ENCODE measurements around the gene NBEA.
"Not testable (repeated sequence)": the region's sequence is repeated elsewhere in the genome, so short reads cannot be mapped to it uniquely, and the experiment has no call there.

GRCh38 chr13:35113612-35114011 is 171.5 kb downstream of the NBEA start:
- TF ChIP-seq REST (IDR thresholded peaks at IDR 0.05; ENCODE audit: insufficient replicate concordance, low read depth); GABPA (IDR thresholded peaks at IDR 0.05; ENCODE audit: low read depth): not testable (repeated sequence)
- TF ChIP-seq, protein P1, sequence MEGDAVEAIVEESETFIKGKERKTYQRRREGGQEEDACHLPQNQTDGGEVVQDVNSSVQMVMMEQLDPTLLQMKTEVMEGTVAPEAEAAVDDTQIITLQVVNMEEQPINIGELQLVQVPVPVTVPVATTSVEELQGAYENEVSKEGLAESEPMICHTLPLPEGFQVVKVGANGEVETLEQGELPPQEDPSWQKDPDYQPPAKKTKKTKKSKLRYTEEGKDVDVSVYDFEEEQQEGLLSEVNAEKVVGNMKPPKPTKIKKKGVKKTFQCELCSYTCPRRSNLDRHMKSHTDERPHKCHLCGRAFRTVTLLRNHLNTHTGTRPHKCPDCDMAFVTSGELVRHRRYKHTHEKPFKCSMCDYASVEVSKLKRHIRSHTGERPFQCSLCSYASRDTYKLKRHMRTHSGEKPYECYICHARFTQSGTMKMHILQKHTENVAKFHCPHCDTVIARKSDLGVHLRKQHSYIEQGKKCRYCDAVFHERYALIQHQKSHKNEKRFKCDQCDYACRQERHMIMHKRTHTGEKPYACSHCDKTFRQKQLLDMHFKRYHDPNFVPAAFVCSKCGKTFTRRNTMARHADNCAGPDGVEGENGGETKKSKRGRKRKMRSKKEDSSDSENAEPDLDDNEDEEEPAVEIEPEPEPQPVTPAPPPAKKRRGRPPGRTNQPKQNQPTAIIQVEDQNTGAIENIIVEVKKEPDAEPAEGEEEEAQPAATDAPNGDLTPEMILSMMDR (IDR thresholded peaks at IDR 0.05; ENCODE audit: insufficient read depth, low read length): not testable (repeated sequence)
